HG03469 (cell line): ENCODE data around the gene CAMTA1.

Experiments
- ATAC-seq: cut with Tn5 transposase; IDR thresholded peaks from one replicate; pipeline ENCODE4 v1.9.1; 2021; ENCODE audit warnings: mild to moderate bottlenecking, moderate library complexity, moderate number of reproducible peaks; ENCODE audit not compliant: unreplicated experiment

CAMTA1 gene

DNA sequence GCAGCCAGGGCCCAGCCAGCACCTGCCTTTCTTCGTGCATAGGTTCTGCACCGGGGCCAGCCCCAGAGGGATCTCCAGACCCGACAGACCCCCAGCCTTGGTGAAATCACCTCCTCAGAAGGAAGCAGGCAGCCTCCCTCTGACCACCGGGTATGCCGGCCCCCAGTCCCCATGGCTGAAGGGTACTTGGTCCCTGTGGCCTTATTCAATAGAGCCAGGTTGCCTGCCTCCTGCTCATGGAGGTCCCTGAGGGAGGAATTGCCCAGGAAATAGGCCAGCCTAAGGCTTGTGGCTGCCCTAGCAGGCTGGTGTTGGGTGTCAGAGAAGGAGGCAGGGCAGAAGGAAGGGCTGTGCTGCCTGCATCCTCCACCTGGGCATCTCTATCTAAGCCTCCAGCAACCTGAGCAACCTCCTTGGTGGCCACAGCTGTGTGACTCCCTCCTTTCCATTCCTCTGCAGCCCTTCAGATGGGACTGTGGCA lies 647.7 kb downstream of the CAMTA1 start:
- no peak for ATAC-seq

DNA sequence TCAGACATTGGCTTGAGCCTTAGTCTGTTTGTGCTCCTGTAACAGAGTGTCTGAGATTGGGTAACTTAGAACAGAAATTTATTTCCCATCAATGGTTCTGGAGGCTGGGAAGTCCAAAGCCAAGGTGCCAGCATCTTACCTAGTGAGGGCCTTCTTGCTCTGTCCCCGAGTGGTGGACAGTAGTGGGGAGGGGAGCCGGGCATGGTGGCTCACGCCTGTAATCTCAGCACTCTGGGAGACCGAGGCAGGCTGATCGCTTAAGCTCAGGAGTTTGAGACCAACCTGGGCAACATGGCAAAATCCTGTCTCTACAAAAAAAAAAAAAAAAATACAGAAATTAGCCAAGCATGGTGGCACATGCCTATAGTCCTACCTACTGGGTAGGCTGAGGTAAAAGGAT lies 649.3 kb downstream of the CAMTA1 start:
- ATAC-seq: no peak

DNA sequence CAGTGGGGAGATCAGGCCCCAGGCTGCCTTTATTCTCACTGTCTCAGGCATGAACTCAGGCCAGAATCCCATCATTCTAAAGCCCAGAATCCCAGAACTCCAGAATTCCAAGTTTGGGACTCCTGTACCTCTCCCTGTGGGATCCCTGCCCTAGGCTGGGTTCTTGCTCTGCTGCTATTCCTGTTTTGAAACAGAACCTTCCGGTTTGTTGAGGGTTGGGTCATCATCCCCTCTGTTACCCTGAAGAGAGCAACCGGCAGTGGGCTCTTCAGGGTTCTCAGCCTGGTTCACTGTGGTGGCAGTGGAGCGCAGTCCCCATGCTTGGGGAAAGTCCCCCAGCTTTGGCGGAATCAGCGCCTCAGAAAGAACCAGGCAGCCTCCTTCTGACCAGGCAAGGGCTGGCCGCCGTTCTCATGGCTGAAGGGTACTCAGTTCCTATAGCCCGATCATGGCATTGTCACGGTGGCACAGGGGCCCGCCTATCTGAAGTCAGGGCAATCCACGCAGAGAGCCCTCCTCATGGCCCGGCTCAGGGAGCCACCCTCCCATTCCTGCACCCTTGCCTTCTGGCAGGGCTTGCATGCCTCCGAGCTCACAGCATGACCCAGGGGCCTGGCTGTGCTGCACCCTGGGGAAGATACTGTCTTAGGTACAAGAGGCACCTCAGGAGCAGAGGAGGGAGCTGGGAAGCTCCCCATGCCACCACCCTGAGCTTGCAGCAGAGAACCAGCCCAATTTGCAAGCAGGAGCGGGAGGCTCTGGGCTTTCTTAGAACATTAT lies 650.2 kb downstream of the CAMTA1 start:
- no peak for ATAC-seq

DNA sequence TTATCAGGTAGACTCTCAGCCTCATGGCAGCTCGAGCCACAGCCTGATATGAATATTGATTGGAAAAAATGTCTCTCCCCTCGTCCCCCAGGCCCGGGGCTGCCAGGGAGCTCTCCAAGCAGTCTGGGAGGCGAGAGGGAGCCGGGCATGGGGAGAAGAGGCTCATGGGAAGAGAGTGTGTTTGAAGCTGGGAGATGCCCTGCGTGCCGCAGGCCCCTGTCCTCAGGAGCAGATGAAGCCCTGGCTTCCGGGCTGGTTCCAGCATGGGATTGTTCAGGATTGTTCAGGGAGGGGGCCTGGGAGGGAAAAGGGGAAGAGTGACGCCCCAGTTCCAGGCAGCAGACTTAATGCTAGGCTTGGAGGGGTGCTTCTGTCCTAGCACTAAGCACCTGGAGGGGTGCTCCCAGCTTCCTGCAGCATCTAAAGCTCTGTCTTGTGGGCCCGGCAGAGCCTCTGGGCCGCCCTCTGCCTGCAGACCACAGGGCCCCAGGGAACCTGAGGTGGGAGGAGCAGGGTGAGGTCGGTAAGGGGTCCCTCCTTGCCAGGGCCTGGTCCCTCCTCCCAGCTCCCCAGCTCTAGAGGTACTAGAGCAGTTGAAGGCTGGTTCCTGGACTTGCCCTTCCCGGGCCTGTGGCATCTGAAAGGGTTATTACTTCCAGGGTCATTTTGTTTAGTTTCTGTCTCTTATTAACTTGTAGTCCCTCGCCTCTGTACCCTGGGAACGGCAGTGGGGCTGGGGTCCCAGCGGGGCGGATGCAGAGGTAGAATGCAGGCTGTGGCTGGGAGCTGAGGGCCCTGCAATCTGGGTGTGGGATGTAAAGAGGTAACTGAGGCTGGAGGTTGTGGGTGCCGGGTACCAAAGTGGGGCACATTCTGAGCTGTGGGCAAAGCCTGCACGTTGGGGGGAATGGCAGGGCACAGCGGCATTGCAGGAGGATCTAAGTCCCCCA lies 651.1 kb downstream of the CAMTA1 start:
- ATAC-seq: no peak

DNA sequence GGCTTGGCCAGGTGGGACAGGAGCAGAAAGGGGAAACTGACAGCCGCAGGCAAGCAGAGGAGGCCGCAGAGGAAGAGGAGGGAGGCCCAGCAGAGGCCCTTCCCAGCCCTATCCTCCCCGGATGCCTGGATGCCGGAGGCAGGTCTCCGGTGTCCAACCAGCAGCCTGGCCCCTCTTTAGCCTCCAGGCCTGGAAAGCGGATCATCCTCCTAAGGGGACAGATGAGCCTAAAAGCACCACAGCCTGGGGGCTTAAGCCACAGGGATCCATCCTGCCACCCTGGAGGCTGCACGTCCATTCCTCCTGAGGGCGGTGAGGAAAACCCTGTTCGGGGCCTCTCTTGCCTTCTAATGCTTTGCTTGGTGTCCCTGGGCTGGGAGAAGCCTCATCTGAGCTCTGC lies 651.8 kb downstream of the CAMTA1 start:
- no peak for ATAC-seq

DNA sequence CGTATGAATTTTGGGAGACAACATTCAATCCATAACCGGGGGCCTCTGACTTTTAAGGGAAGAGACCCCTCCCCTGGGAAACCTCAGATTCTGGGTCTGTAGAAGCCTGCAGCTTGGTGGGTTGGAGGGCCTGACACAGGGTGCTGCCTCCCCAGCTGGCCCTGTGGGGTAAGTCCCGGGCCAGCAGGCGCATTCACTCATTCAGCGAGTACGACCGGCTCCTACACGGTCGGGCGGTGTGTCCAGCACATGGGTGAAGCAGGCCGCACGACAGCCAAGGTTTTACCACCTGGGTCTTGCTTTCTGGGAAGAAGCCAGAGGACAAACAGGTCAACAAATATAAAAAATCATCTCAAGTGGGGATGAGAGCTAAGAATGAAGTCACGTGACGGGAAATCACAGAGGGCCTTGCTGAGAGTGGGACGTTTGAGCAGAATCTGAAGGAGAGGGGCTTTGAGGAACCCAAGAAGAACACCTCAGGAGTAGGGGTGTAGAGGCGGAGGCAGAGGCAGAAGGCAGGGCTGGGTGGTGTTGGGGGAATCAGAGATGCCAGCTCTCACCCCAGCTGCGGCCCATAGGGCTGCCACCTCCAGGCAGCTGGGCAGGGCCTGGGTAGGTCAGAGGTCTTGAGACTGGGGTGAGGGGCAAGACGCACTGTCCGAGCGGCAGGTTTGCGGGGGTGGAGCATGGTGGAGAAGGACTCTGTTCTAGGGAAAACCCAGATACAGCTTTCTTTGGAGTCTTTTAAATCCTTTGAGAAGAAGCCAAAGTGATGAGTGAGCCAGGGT lies 652.5 kb downstream of the CAMTA1 start:
- ATAC-seq: no peak

DNA sequence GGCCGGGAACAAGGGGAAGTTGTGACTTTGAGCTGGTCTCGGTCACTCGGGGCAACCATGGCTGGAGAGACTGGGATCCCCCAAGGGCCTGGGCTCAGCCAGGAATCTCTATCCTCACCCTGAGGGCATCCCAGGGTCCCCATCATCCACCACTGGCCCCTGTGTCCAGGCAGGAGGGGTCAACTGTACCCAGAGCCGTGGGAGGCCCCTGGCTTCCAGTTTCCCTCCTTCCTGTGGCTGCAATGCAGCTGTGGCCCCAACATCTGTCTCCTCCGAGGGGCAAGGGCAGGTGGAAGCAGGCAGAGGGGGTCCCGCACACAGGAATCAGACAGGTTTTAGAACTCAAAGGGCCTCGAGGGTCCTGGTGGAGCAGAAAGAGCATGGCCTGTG lies 653.1 kb downstream of the CAMTA1 start:
- no peak for ATAC-seq

DNA sequence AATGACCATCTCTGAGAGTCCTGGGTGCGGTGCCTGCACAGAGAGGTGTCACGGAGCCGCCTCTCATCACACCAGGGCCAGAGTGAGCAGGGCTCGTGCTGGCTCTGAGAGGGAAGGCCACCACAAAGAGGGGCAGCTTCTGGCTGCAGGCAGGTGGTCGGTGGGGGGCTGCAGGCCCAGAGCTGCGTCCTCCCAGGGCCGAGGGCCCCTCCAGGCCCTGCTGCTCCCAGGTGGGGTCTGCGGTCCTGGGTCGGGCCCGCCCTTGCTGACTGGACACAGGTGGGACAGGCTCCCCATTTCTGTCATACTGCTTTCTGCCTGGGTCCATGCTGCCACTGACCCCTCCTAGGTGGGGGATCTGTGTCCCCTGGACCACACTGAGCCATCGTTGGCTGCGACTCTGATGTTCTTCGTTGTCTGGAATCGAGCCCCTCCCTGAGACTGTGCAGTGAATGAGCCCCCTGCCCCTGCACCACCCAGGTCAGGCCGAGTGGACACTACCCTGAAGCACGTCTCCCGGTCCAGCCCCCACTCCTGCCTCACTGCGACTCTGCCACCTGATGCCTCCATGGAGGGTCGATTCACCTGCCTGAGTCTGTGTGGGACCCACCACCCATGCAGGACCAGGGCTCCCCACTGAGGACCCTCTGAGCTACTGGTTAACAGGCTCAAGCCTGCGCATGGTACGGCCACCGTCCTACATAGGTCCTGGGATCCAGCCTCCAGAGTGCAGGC lies 653.8 kb downstream of the CAMTA1 start:
- no peak for ATAC-seq

DNA sequence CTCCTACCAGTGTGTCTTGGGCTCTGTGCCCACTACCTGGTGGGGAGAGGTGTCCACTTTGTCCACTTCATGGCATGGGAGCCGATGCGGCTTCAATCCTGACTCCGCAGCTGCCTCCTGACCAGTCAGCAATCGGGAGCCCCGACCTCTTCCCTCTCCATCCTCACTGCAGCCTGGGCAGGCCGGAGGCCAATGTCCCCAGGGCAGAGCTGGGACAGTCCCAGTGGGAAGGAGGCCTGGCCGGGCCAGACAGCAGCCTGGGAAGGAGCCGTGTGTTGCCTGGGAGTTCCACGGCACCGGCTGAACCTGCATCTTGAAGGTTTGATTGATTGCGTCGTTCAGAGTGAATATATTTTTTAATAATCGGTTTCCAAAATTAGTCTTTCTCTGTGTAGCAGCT lies 654.9 kb downstream of the CAMTA1 start:
- no peak for ATAC-seq

DNA sequence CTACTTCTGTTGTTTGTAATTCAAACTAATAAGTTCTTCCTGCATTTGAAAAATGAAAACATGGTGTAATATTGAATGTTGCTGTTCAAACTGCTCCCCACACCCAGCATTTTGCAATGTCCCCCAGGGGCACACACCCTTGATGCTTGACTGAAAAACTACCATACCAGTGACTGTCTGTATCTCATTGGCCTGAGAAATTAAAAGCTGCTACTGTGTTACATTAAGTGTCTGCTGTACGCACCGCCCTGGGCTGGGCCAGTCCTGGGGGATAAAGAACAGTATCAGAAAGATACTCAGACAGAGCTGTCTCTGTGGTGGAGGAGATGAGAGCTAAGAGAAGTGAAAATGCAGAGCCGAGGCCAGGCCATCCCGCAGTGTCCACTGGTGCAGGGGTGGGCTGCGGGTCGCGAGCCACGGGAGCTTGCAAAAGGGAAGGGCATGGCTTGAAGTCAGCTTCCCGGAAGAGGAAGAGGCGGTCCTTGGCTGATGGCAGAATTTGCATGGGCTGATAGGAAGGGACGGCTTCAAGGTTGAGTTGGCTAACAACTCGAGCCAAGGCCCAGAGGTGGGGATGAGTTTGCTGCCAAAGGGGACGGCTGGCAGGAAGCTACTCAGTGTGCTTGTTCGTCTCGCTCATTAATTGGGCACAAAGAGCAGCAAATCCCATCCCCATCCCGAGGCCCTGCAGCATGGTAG lies 656.0 kb downstream of the CAMTA1 start:
- ATAC-seq: no peak

DNA sequence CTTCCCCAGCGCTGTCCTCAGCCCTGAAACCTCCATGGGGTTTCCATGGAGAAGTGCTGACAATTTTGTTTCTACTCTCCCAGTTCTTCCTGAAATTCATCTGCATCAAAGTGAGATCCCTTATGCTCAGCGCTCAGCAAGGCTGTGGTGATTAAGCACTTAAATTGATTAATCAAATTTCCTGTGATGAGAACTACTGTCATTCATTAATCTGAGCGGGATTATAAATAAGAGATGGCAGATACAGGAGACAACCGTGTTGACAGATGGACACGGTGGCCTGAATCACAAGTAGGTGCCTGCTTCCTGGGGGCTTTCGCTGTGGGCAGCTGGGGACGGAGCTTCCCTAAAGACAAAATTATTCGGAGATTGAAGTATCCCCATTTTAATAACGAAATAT lies 656.8 kb downstream of the CAMTA1 start:
- ATAC-seq: no peak

DNA sequence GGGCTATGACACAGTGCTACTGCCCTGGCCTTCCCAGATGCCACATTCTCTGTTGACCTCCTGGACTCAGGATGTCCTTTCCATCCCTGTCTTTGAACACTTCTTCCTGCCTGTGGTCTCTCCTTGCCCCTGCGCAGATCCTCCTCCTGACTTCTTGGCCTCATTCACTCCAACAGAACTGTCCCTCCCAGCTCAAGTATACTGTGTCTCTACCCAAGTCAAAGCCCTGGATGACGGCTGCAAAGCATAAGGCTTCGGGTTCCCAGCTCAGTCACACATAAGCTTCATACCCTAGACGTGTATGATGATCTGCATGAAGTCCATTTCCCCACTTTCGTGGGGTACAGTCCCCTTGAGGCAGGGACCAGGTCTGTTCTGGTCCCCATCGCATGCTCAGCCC lies 657.7 kb downstream of the CAMTA1 start:
- ATAC-seq: no peak

DNA sequence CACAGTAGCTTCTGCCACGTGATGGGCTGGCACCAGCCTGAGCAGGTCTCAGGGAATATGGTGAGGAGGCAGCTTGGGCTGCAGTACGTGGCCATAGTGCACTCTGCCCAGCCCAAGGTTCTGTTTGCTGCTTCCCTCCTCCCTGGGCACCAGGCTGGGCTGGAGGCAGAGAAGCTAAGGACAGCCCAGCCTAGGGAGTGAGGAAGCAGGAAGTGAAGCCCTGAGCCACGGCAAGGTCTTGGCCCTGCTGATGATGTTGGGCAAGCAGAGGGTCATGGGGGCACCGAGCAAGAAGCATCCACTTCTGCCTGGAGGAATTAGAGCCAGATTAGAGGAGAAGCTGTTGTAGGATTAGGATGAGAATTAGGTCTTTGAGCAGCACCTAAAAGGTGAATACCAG lies 659.1 kb downstream of the CAMTA1 start:
- no peak for ATAC-seq

DNA sequence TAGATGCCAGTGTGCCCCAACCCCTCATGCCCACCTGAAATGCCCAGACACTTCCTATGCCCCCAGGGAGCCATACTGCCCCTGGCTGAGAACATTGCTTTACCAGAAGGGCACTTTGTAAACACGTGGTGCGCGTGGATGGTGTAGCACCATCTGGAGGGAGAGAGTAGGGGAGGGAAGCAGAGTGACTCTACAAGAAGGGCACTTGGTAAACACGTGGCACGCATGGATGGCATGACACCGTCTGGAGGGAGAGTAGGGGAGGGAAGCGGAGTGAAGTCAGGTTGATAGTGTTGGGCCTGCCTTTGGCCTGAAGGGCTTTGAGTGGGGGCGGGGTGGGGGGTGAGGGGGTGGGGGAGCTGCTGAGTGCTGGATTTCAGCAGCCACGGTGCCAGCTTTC lies 661.8 kb downstream of the CAMTA1 start:
- no peak for ATAC-seq

DNA sequence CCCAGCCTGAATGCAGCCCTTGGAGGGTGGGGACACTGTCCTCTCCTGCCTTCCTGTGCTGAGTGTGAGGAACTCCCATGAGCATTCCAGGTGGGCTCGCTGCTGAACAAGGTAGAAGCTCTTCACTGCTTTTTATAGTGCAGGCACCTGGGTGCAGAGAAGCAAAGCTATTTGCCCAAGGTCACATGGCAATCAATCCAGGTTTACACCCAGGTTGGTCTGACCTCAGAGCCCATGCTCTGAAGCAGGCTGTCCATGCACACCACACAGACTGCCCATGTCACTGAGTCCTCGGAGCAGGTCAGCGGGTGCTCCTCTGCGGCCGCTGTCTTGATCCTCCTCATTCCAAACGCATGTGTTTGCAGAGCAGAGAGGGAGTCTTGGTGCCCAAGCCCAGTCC lies 662.5 kb downstream of the CAMTA1 start:
- ATAC-seq: no peak

DNA sequence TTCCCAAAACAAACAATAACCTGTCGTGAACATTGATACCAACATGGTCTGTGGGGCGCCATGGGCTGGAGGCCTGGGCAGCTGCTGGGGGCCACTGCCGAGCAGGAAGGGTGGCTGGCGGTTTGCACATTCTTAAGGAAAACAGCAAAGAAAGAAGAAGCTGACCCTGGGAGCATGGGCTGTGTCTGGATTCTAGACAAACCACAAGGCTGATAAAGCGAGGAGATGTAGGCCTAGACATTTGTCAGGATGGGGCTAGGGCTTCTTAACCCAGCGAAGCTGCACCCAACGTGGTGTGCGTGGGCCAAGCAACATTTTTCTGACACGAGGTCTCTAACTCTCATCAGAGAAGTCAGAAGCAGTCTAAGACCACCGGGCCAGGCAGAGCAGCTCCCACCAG lies 663.7 kb downstream of the CAMTA1 start:
- no peak for ATAC-seq

DNA sequence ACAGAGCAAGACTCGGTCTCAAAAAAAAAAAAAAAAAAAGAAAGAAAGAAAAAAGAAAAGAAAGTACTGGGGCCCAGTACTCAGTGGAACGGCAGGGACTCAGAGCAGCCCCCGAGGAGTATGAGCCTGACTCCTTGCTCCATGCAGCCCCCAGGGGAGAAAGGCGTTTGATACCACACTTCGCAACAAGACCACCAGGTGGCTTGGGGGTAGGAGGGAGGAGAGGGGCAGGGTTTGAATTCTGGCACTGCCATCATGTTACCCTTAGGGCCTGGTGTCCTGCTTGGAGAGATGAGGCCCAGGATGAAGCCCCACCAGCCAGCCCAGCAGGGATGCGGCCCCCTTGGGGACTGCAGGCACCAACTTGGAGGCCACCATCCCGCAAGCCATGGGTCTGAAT lies 664.5 kb downstream of the CAMTA1 start:
- ATAC-seq: no peak

DNA sequence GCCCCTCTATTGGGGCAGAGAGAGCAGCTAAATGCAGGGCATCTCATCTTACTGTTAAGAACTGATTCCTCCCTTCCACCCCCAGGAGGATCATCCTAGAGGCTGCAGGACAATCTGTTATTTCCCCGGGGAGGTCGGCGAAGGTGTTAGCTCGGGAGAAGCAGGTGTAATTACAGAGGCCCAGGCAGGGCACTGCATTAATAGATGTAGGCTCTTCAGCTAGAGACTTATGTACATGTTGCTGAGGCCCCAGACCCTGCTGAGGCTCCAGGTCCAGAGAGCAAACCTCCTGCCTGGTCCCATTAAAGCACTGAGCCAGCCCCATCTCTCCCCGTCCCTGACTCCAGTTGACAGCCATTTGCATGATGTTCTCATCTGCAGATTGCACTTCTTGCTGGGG lies 665.6 kb downstream of the CAMTA1 start:
- no peak for ATAC-seq

DNA sequence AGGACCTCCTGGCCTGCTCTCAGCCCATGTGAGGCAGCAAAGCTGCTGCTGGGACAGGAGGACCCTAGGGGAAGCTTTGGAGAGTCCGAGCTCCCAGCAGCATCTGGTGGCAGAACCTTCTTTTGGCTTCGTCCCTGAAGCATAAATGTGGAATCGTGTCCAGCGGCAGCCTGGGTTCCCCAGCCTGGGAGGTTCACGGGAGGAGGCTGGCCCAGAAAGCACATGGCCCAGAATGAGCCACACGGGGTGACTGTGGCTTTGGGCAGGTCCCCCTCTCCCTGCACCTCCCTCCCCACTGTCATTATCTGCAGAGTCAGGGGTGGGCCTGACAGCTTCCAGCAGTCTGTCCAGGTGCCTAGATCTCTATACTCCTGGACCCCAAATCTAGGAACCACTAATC lies 667.8 kb downstream of the CAMTA1 start:
- no peak for ATAC-seq
